Choroid plexus epithelial cell (primary cell): Measurements from ENCODE around the gene ATP1A2.
"Not testable (repeated sequence)": the region's sequence is repeated elsewhere in the genome, so short reads cannot be mapped to it uniquely, and the experiment has no call there.

ENCODE experiments used
- DNase-seq: peaks from one replicate; pipeline ENCODE4 v3.0.0-alpha.2; 2010; ENCODE audit warnings: low read depth
- H3K4me3 ChIP-seq: 2 replicates; pipeline ENCODE4 v1.5.1; 2011; ENCODE audit warnings: low read depth, mild to moderate bottlenecking, control low read depth, low read length, moderate library complexity
- TF ChIP-seq, protein P1 (sequence below): conservative IDR thresholded peaks from 2 replicates; pipeline ENCODE4 v1.5.1; 2011; ENCODE audit warnings: low read depth, mild to moderate bottlenecking, control low read depth, inconsistent platforms, low read length, moderate library complexity

Gene ATP1A2

DNA sequence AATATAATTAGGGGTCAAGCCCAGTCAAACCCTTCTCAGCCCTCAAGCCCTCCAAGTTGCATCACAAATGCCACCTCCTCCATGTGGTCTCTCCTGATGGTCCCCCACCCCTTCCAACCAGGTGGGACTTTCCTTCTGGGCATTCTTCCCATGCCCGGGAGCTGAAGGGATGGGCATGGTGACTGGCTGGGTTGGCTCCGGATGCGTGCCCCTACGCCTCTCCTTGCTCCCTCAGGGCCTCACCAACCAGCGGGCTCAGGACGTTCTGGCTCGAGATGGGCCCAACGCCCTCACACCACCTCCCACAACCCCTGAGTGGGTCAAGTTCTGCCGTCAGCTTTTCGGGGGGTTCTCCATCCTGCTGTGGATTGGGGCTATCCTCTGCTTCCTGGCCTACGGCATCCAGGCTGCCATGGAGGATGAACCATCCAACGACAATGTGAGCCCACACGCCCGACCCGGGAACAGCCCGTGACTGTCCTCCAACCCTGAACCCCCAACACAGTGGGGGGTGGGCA, 7.5 kb downstream of the ATP1A2 start:
- TF ChIP-seq, protein P1, sequence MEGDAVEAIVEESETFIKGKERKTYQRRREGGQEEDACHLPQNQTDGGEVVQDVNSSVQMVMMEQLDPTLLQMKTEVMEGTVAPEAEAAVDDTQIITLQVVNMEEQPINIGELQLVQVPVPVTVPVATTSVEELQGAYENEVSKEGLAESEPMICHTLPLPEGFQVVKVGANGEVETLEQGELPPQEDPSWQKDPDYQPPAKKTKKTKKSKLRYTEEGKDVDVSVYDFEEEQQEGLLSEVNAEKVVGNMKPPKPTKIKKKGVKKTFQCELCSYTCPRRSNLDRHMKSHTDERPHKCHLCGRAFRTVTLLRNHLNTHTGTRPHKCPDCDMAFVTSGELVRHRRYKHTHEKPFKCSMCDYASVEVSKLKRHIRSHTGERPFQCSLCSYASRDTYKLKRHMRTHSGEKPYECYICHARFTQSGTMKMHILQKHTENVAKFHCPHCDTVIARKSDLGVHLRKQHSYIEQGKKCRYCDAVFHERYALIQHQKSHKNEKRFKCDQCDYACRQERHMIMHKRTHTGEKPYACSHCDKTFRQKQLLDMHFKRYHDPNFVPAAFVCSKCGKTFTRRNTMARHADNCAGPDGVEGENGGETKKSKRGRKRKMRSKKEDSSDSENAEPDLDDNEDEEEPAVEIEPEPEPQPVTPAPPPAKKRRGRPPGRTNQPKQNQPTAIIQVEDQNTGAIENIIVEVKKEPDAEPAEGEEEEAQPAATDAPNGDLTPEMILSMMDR: no peak
- no peak for DNase-seq
- H3K4me3 ChIP-seq: no peak overlapping the region

DNA sequence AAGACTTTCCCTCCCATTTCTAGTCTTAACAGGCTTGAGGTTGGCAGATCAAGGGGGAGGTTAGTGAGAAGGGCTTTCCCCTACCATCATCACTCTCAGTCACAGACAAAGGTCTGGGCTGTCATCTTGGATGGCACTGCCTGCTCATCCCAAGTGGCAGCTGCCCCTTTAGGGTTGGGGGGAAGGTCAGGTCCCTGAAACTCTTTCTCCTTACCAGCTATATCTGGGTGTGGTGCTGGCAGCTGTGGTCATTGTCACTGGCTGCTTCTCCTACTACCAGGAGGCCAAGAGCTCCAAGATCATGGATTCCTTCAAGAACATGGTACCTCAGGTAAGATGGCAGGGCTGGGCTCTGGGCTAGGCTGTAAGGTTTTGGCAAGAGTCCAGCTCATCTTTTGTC, 8.2 kb downstream of the ATP1A2 start:
- TF ChIP-seq, protein P1: no peak
- no peak overlapping the region for H3K4me3 ChIP-seq
- no peak for DNase-seq

DNA sequence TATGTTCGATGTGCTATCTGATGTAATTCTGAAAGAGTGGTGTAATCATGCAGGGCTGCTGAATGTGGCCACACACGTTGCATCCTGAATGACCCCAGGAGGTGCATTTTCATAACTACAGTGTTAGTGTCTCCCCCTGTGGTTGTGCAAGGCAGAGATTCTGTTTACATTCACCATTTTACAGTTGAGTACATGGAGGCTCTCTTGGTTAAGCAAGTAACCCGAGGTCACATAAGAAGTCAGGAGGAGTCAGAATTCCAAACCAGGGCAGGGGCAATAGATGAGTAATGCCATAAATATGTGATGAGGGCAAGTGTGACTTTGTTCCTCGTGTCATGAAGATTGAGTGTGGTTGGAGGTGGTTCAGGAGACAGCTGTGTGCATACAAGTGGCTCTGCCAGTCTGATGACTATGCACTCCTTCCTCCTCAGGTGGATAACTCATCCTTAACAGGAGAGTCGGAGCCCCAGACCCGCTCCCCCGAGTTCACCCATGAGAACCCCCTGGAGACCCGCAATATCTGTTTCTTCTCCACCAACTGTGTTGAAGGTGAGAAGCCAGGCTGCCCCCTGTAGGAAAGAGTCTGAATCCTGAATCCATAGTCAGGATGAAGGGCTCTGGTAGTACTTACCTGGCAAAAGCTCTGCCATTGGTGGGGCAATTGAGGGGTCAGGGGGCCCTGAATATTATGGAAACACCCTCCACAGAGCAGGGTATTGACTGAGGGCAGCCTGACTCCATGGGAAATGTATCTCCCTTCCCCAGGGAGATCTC, 9.3 kb downstream of the ATP1A2 start:
- no peak overlapping the region for H3K4me3 ChIP-seq
- DNase-seq: peak; percentile 94
- TF ChIP-seq, protein P1: peak; percentile 47

DNA sequence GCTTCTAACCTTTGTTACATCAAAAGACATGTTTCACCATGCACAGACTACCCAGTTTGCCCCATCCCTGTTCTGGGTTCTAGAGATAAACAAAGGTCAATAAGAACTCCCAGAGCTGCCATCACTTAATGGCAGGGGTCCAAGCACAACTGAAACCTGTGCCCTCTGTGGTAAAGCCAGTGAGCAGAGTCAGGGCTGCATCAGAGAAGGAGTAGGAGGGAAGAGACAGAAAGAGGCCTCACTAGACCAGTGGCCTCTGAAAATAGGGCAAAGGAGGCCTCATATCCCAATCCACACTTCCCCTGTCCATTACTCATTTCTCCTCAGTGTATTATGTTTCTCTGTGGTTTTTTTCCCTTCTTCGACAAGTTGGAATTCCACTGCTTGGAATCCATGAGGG, 10.2 kb downstream of the ATP1A2 start:
- peak; percentile 66 for DNase-seq
- TF ChIP-seq, protein P1: no peak

DNA sequence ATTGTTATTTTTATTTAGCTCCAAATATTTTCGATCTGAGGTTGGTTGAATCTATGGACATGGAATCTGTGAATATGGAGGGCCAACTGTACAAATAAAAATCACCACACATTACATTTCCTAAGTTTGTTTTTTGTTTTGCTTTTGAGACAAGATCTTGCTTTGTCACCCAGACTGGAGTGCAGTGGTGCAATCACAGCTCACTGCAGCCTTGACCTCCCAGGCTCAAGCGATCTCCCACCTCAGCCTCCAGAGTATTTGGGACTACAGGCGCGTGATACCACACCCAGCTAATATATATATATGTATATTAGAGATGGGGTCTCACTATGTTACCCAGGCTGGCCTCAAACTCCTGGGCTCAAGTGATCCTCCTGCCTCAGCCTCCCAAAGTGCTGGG, 10.8 kb downstream of the ATP1A2 start:
- DNase-seq, H3K4me3 ChIP-seq: not testable (repeated sequence)

More for the DNA sequence above, 10.2 kb downstream of the ATP1A2 start:
- no peak overlapping the region for H3K4me3 ChIP-seq

DNA sequence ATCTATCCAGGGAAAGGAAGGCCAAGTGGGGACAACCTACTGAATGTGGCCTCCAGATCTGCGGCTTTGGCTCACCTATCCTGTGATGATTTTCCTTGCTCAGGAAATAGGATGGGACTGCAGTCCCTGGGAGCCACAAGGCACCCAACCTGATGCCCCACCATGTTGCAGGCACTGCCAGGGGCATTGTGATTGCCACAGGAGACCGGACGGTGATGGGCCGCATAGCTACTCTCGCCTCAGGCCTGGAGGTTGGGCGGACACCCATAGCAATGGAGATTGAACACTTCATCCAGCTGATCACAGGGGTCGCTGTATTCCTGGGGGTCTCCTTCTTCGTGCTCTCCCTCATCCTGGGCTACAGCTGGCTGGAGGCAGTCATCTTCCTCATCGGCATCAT, 11.8 kb downstream of the ATP1A2 start:
- no peak for DNase-seq
- no peak overlapping the region for H3K4me3 ChIP-seq
- TF ChIP-seq, protein P1: no peak

DNA sequence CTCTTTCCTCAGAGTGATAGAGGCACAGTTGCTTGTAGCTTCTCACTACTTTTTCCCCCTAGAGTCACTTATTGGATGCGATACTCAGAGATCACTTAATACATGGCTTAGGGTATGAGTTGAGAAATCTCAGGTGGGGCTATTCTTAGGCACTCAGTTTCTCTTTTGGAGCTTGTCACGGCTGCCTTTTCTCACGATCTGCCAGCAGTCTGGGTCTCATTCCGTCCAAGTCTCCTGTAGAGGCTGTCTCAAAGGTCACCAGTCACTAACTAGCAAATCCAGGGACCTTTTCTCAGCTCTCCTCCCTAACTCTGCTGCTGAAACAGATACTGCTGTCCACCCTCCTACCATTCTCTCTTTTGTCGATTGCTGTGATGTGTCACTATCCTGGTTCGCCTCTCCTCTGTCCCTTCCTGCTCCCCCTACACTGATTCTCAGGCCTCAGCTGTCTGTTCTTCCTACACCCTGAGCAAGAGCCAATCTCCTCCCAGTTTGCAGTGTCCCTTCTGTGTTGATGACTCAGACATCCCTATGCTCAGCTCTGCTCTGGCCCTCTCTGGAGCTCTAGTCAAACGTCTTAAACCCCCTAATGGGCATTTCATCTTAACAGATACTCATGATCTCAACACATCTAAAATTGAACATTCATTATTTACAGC, 12.4 kb downstream of the ATP1A2 start:
- TF ChIP-seq, protein P1: no peak
- no peak overlapping the region for H3K4me3 ChIP-seq
- peak; percentile 74 for DNase-seq
